ENCODE measurements around the gene PKP2.

Gene PKP2

GRCh38 chr12:32859389-32859788, 37.2 kb downstream of the PKP2 start:
- ChIA-PET CTCF (no interaction called here), POLR2A (no interaction called here)
- TF ChIP-seq CTCF (IDR thresholded peaks at IDR 0.05; ENCODE audit: control extremely low read depth, extremely low read depth, low read depth, missing control alignments) = no peak
- DNase-seq (ENCODE audit: extremely low spot score) = no peak

- TF ChIP-seq CTCF (IDR thresholded peaks at IDR 0.05; ENCODE audit: control extremely low read depth, extremely low read depth, low read depth, missing control alignments) = no peak
- POLR2A ChIA-PET = no interaction called here
- no peak for DNase-seq (ENCODE audit: extremely low spot score)
- CTCF ChIA-PET = no interaction called here
Measured at GRCh38 chr12:32854716-32855115, 41.9 kb downstream of the PKP2 start.

- ChIA-PET POLR2A (no interaction called here), CTCF (no interaction called here)
- no peak for TF ChIP-seq CTCF (IDR thresholded peaks at IDR 0.05; ENCODE audit: control extremely low read depth, extremely low read depth, low read depth, missing control alignments)
- no peak for DNase-seq (ENCODE audit: extremely low spot score)
Measured at GRCh38 chr12:32854097-32854496, 42.5 kb downstream of the PKP2 start.

GRCh38 chr12:32847287-32847686, 49.3 kb downstream of the PKP2 start:
- ChIA-PET POLR2A (no interaction called here), CTCF (no interaction called here)
- no peak for TF ChIP-seq CTCF (IDR thresholded peaks at IDR 0.05; ENCODE audit: control extremely low read depth, extremely low read depth, low read depth, missing control alignments)
- DNase-seq (ENCODE audit: extremely low spot score) = no peak

GRCh38 chr12:32846053-32846452, 50.5 kb downstream of the PKP2 start:
- CTCF ChIA-PET = no interaction called here
- POLR2A ChIA-PET = no interaction called here
- DNase-seq (ENCODE audit: extremely low spot score) = no peak
- no peak for TF ChIP-seq CTCF (IDR thresholded peaks at IDR 0.05; ENCODE audit: control extremely low read depth, extremely low read depth, low read depth, missing control alignments)

- ChIA-PET POLR2A (no interaction called here), CTCF (interaction anchor here (0.9 to 1.0 kb wide), 2 partner anchors 25 to 88 kb away, joined by 3 read pairs; partner anchors contain the start of gene YARS2)
- no peak for TF ChIP-seq CTCF (IDR thresholded peaks at IDR 0.05; ENCODE audit: control extremely low read depth, extremely low read depth, low read depth, missing control alignments)
- DNase-seq (ENCODE audit: extremely low spot score) = no peak
Measured at GRCh38 chr12:32843528-32844095, 53.0 kb downstream of the PKP2 start.

- ChIA-PET CTCF (interaction anchor here (1.4 kb wide), 1 partner anchor 11 kb away, joined by 3 read pairs; no protein-coding TSS in a partner anchor), POLR2A (no interaction called here)
- no peak for DNase-seq (ENCODE audit: extremely low spot score)
- TF ChIP-seq CTCF (IDR thresholded peaks at IDR 0.05; ENCODE audit: control extremely low read depth, extremely low read depth, low read depth, missing control alignments) = no peak
Measured at GRCh38 chr12:32841061-32841460, 55.5 kb downstream of the PKP2 start.
